Neuronal stem cell (in vitro differentiated cells): ENCODE results near the gene UQCRC1.

Experiments used
- DNase-seq: peaks from one replicate; pipeline ENCODE4 v3.0.0-alpha.2; 2013; ENCODE audit warnings: low spot score
- H2AFZ ChIP-seq: one replicate; pipeline ENCODE4 v1.6.1; 2013; ENCODE audit warnings: mild to moderate bottlenecking, low read length, inconsistent platforms
- H2AK5ac ChIP-seq: 2 replicates; pipeline ENCODE4 v1.6.1; 2013; ENCODE audit warnings: low read depth, mild to moderate bottlenecking, inconsistent platforms, low read length, moderate library complexity, mixed read lengths
- H2BK120ac ChIP-seq: 2 replicates; pipeline ENCODE4 v1.6.1; 2013; ENCODE audit warnings: low read depth, mild to moderate bottlenecking, inconsistent platforms, low read length, moderate library complexity, mixed read lengths
- H2BK12ac ChIP-seq: one replicate; pipeline ENCODE4 v1.6.1; 2013; ENCODE audit warnings: low read length, inconsistent platforms
- H2BK15ac ChIP-seq: 2 replicates; pipeline ENCODE4 v1.6.1; 2013; ENCODE audit warnings: mild to moderate bottlenecking, low read length, inconsistent platforms, mixed read lengths
- H2BK5ac ChIP-seq: one replicate; pipeline ENCODE4 v1.6.1; 2013; ENCODE audit warnings: inconsistent platforms, mild to moderate bottlenecking, low read length, moderate library complexity
- H3K14ac ChIP-seq: one replicate; pipeline ENCODE4 v1.6.1; 2013; ENCODE audit warnings: low read length, inconsistent platforms
- H3K18ac ChIP-seq: 2 replicates; pipeline ENCODE4 v1.6.1; 2013; ENCODE audit warnings: low read length, inconsistent platforms
- H3K23ac ChIP-seq: 2 replicates; pipeline ENCODE4 v1.6.1; 2013; ENCODE audit warnings: low read depth, mild to moderate bottlenecking, mixed read lengths, low read length, inconsistent platforms; ENCODE audit not compliant: poor library complexity
- H3K27ac ChIP-seq: replicated peaks from 3 replicates; pipeline ENCODE4 v1.5.1; 2013; ENCODE audit warnings: low read length, inconsistent platforms
- H3K27me3 ChIP-seq, 3 experiments: 2 replicates each; pipeline ENCODE4 v1.6.1; 2013; ENCODE audit warnings: low read length in 3 of 3, mild to moderate bottlenecking in 2 of 3, inconsistent platforms in 1 of 3, low read depth in 1 of 3, mixed read lengths in 1 of 3, moderate library complexity in 1 of 3; ENCODE audit not compliant: control insufficient read depth in 3 of 3, insufficient read depth in 3 of 3
- H3K36me3 ChIP-seq, 2 donors: replicated peaks in 1 of 2; 2 replicates each; pipeline ENCODE4 v1.6.1; 2013; ENCODE audit warnings: low read length in 2 of 2; ENCODE audit not compliant: control insufficient read depth in 2 of 2, insufficient read depth in 2 of 2
- H3K4ac ChIP-seq: 2 replicates; pipeline ENCODE4 v1.6.1; 2013; ENCODE audit warnings: inconsistent platforms, mild to moderate bottlenecking, low read length, moderate library complexity
- H3K4me1 ChIP-seq, 2 donors: 1 replicate in 1 of 2; 2 replicates in 1 of 2; pipeline ENCODE4 v1.6.1; 2013; ENCODE audit warnings: low read length in 2 of 2, low read depth in 1 of 2; ENCODE audit not compliant: control insufficient read depth in 2 of 2, insufficient read depth in 1 of 2
- H3K4me2 ChIP-seq: one replicate; pipeline ENCODE4 v1.6.1; 2013; ENCODE audit warnings: mild to moderate bottlenecking, low read length, inconsistent platforms; ENCODE audit not compliant: insufficient read depth, poor library complexity, severe bottlenecking
- H3K4me3 ChIP-seq, 2 donors: 2 replicates each; pipeline ENCODE4 v1.5.1; 2013; ENCODE audit warnings: low read length in 2 of 2, mild to moderate bottlenecking in 2 of 2, inconsistent platforms in 1 of 2, moderate library complexity in 1 of 2
- H3K79me1 ChIP-seq: one replicate; pipeline ENCODE4 v1.6.1; 2013; ENCODE audit warnings: low read depth, mild to moderate bottlenecking, inconsistent platforms, low read length, moderate library complexity
- H3K9ac ChIP-seq: one replicate; pipeline ENCODE4 v1.6.1; 2013; ENCODE audit warnings: mild to moderate bottlenecking, low read depth, low read length, inconsistent platforms; ENCODE audit not compliant: poor library complexity
- H3K9me3 ChIP-seq, 2 donors: replicated peaks in 1 of 2; 2 replicates each; pipeline versions ENCODE3 to v1.6.1; 2013; ENCODE audit warnings: low read length in 2 of 2, mild to moderate bottlenecking in 2 of 2, inconsistent platforms in 1 of 2, low read depth in 1 of 2, mixed read lengths in 1 of 2, moderate library complexity in 1 of 2; ENCODE audit not compliant: control insufficient read depth in 2 of 2, insufficient read depth in 1 of 2
- H4K8ac ChIP-seq: one replicate; pipeline ENCODE4 v1.6.1; 2013; ENCODE audit warnings: low read depth, mild to moderate bottlenecking, inconsistent platforms, low read length, moderate library complexity
- H4K91ac ChIP-seq: one replicate; pipeline ENCODE4 v1.6.1; 2013; ENCODE audit warnings: low read length, low read depth, mild to moderate bottlenecking, inconsistent platforms; ENCODE audit not compliant: poor library complexity
- WGBS, 2 donors: extraction: QIAGEN DNeasy Blood & Tissue Kit; methylation state at CpG; one replicate each; pipeline ENCODE4 v1.1.7; 2013; ENCODE audit warnings: missing lambda C conversion rate in 2 of 2, mixed read lengths in 1 of 2; ENCODE audit not compliant: insufficient read length in 2 of 2, insufficient replicate concordance in 1 of 2; ENCODE audit errors: extremely low coverage in 2 of 2; 5-methylcytosine and 5-hydroxymethylcytosine counted together

UQCRC1 gene

DNA sequence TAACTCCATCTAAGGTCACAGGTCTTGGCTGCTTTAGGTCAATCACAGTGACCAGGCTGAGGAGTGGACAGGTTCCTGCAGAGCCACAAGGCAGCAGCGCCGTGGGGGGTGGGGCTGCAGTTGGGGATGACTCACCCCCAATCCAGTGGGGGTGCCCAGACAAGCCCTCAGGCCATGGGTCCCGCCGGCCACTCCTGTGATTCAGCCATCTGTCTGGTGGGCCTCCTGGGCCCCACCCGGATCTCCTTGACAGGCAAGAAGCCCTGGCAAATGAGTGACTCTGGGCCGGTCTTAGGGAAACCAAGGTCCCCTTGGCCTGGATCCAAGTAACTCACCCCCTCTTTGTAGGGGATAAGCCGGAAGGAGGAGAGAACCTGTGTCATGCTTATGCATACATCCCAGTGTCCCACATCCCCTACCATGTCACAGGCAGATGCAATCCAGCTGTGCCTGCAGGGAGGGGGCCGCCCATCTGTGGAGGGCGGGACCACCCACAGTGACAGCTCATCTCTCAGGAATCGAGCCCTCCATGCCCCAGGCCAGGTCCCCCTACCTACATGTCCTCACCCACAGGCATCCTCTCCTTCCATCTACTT is 13.8 kb downstream of the UQCRC1 start:
- Histone ChIP-seq H4K91ac (peak overlapping the region; percentile 31), H3K4me3 (peak overlapping the region in 1 of 2 donors; percentile 38), H3K9ac (no peak overlapping the region), H2BK5ac (no peak overlapping the region), H3K27me3 (no peaks in the 10 kb centered on the region), H3K18ac (peak overlapping the region; percentile 53), H3K36me3 (peaks cover 33 to 40% of the 10 kb centered on the region in 2 donors), H2BK12ac (no peak overlapping the region), H3K9me3 (no peaks in the 10 kb centered on the region), H4K8ac (no peak overlapping the region), H2AK5ac (no peak overlapping the region), H3K27ac (no peak overlapping the region), H2BK15ac (no peak overlapping the region), H3K4me2 (no peak overlapping the region), H3K4ac (no peak overlapping the region), H3K79me1 (no peaks in the 10 kb centered on the region), H3K4me1 (peaks cover 0 to 11% of the 10 kb centered on the region in 2 donors), H2AFZ (no peak overlapping the region), H3K23ac (peak overlapping the region; percentile 59), H2BK120ac (no peak overlapping the region), H3K14ac (no peak overlapping the region)
- DNase-seq: no peak
- no CpG with 5 or more reads among the region's 10 CpGs for WGBS, 2 donors

DNA sequence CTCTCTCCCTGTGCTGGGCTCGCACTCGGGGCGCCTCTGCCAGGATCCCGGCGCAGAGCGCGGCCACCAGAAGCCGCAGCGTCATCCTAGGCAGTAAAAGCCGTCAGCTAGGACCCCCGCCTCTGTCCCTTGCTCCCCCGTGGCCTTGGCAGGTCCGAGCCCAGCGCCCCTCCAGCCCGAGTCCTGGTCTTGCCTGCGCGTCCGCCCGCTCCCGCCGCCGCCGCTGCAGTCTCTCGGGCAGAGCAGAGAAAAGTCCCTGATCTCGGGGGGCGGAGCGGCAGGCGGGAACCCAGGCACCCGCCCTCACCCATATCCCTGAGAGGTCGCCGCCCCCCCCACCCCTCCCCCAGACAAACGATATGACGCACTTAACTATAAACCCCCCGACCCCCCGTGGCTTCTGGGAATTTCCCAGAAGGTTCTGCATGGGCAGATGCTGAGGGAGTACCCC is 14.3 kb downstream of the UQCRC1 start, which contains the start of gene COL7A1:
Gene COL7A1 (minus strand): TSS at position 255 of the 451 bp plus-strand sequence. CDS start 170 bp downstream, at position 85.
- H3K27me3 ChIP-seq: no peaks in the 10 kb centered on the region
- H3K14ac ChIP-seq: peak within 1 kb of the TSS; percentile 77
- no peak within 1 kb of the TSS for H3K27ac ChIP-seq
- peak within 1 kb of the TSS; percentile 71 for H3K4ac ChIP-seq
- peak within 1 kb of the TSS; percentile 88 for H3K18ac ChIP-seq
- H3K4me2 ChIP-seq: peak within 1 kb of the TSS; percentile 26
- H3K9ac ChIP-seq: peak within 1 kb of the TSS; percentile 64
- H3K79me1 ChIP-seq: no peaks in the 10 kb centered on the region
- H2AFZ ChIP-seq: no peak within 1 kb of the TSS
- H3K4me3 ChIP-seq: peak within 1 kb of the TSS in 1 of 2 donors; percentile 38
- peak within 1 kb of the TSS; percentile 51 for H2BK15ac ChIP-seq
- DNase-seq: no peak
- WGBS, 2 donors: no CpG with 5 or more reads among the region's 35 CpGs
- H3K9me3 ChIP-seq: no peaks in the 10 kb centered on the region
- H3K23ac ChIP-seq: peak within 1 kb of the TSS; percentile 86
- no peak within 1 kb of the TSS for H2BK120ac ChIP-seq
- H3K36me3 ChIP-seq: peaks cover 28 to 34% of the 10 kb centered on the region in 2 donors
- H4K91ac ChIP-seq: peak within 1 kb of the TSS; percentile 35
- H2BK12ac ChIP-seq: no peak within 1 kb of the TSS
- no peak within 1 kb of the TSS for H2BK5ac ChIP-seq
- H4K8ac ChIP-seq: no peak within 1 kb of the TSS
- peaks cover 0 to 11% of the 10 kb centered on the region in 2 donors for H3K4me1 ChIP-seq
- H2AK5ac ChIP-seq: peak within 1 kb of the TSS; percentile 78

DNA sequence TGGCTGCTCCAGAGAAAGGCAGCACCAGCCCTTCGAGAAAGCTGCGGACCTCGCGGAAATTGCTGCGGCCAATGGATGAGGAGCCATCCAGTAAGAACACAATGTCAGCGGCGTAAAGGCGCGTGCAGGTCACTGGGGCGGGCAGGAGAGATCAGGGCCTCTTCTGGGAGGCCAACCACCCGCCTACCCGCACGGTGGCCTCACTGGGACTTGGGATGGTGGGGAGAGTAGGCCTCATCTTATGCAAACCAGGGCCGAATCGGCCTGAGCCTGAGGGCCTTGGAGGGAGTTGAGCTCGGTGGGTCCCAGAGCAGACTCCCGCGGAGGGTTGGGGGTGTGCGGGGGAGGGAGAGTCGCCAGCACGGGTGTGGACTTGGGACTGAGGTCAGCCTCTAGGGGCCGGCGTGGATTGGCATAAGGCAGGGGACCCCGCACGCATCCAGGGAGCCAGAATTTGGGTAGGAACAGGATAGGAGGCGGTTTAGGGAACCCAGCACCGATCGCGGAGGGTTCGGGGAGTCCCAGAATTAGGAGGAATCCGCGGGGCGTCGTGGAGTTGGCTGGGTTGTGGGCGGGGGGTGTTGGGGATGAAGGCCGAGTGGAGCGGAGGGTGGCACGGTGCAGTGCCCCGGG is 14.9 kb downstream of the UQCRC1 start:
- Histone ChIP-seq H3K36me3 (peaks cover 22 to 29% of the 10 kb centered on the region in 2 donors), H3K4me2 (peak overlapping the region; percentile 26), H2AFZ (no peak overlapping the region), H2BK120ac (no peak overlapping the region), H4K8ac (no peak overlapping the region), H2AK5ac (peak overlapping the region; percentile 78), H4K91ac (peak overlapping the region; percentile 35), H3K9me3 (no peaks in the 10 kb centered on the region), H3K4me1 (peaks cover 0 to 11% of the 10 kb centered on the region in 2 donors), H3K27me3 (no peaks in the 10 kb centered on the region), H3K23ac (peak overlapping the region; percentile 86), H3K4ac (peak overlapping the region; percentile 71), H3K18ac (peak overlapping the region; percentile 88), H2BK15ac (peak overlapping the region; percentile 51), H2BK5ac (no peak overlapping the region), H3K79me1 (no peaks in the 10 kb centered on the region), H3K14ac (peak overlapping the region; percentile 77), H3K4me3 (no peak overlapping the region), H3K9ac (peak overlapping the region; percentile 51), H3K27ac (no peak overlapping the region), H2BK12ac (no peak overlapping the region)
- no CpG with 5 or more reads among the region's 39 CpGs for WGBS, 2 donors
- DNase-seq: no peak

DNA sequence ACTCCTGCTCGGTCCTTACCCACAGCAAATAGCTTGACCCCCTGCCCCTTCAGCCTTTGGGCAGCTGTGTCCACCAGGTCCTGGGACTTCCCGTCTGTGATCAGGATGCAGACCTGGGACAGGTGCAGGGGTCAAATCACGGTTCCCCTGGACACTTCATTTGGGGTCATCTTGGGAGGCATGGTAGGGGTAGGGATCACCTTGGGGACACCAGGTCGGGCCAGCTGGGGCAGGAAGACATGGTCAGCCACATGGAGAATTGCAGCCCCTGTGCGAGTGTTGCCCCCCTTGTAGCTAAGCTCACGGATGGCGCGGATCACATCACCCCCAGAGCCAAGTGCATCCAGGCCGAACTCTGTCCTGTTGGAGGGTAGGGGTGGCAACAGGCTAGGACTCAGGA is 16.1 kb downstream of the UQCRC1 start:
- no peak overlapping the region for H2BK120ac ChIP-seq
- H3K4ac ChIP-seq: no peak overlapping the region
- no peak overlapping the region for H2BK12ac ChIP-seq
- peaks cover 3% of the 10 kb centered on the region for H3K79me1 ChIP-seq
- no peak overlapping the region for H3K18ac ChIP-seq
- no peak overlapping the region for H4K8ac ChIP-seq
- H3K9me3 ChIP-seq: no peaks in the 10 kb centered on the region
- no peaks in the 10 kb centered on the region for H3K27me3 ChIP-seq
- no peak overlapping the region for H2BK15ac ChIP-seq
- H3K27ac ChIP-seq: no peak overlapping the region
- no peak overlapping the region for H3K14ac ChIP-seq
- H3K23ac ChIP-seq: no peak overlapping the region
- no peak overlapping the region for H3K4me2 ChIP-seq
- H3K4me3 ChIP-seq: no peak overlapping the region
- DNase-seq: no peak
- no peak overlapping the region for H2BK5ac ChIP-seq
- H4K91ac ChIP-seq: no peak overlapping the region
- peaks cover 11 to 17% of the 10 kb centered on the region in 2 donors for H3K36me3 ChIP-seq
- H2AK5ac ChIP-seq: peak overlapping the region; percentile 21
- H2AFZ ChIP-seq: no peak overlapping the region
- no CpG with 5 or more reads among the region's 9 CpGs for WGBS, 2 donors
- peaks cover 0 to 11% of the 10 kb centered on the region in 2 donors for H3K4me1 ChIP-seq
- no peak overlapping the region for H3K9ac ChIP-seq
